PC-3 (cell line): ENCODE data around the gene UNC13A. TPM values are rescaled to one million over a fixed set of nuclear protein-coding genes. Genes with fewer than 3 reads are reported as not detected.

Source experiments
- ATAC-seq: fragments of 200-7000 bp; cut with Tn5 transposase; 2 replicates; pipeline ENCODE4 v1.9.1; 2020; ENCODE audit warnings: mild to moderate bottlenecking, moderate library complexity
- BruUV-seq: library from RNA; stranded (reverse); fragments of 400-500 nt; replicated peaks from 2 replicates; lab custom pipeline; 2021; lab: Mats Ljungman, UMichigan
- CTCF ChIA-PET: fragments of 300-600 bp; sonication (Branson Sonifier 250); formaldehyde crosslinking; loops from one replicate; lab custom pipeline; 2022; ENCODE audit warnings: antibody characterized with exemption; lab: Charles Lee
- POLR2A ChIA-PET: fragments of 300-600 bp; sonication (Branson Sonifier 250); formaldehyde crosslinking; loops from one replicate; lab custom pipeline; 2022; ENCODE audit warnings: antibody characterized with exemption; ENCODE audit not compliant: unreplicated experiment; lab: Charles Lee
- DNase-seq: peaks from one replicate; pipeline ENCODE4 v3.0.0-alpha.2; 2015
- H2AFZ ChIP-seq: fragments of 300-600 bp; sonication (generic); 2 replicates; pipeline ENCODE4 v1.6.0; 2016; ENCODE audit warnings: antibody characterized with exemption, low read length
- H3F3A ChIP-seq: fragments of 300-600 bp; sonication (generic); one replicate; pipeline ENCODE4 v1.6.0; 2017; ENCODE audit warnings: antibody characterized with exemption, low read length, control low read depth, mild to moderate bottlenecking; ENCODE audit not compliant: unreplicated experiment
- H3K27ac ChIP-seq: fragments of 300-600 bp; sonication (generic); 2 replicates; pipeline ENCODE4 v1.5.1; 2016; ENCODE audit warnings: mild to moderate bottlenecking, low read length
- H3K27me3 ChIP-seq: fragments of 300-600 bp; sonication (generic); 2 replicates; pipeline ENCODE4 v1.6.1; 2016; ENCODE audit warnings: low read length, mixed read lengths
- H3K36me3 ChIP-seq: fragments of 300-600 bp; sonication (generic); 2 replicates; pipeline ENCODE4 v1.6.1; 2016; ENCODE audit warnings: low read depth, mixed run types, low read length, mixed read lengths
- H3K4me1 ChIP-seq: fragments of 300-600 bp; sonication (generic); 2 replicates; pipeline ENCODE4 v1.5.1; 2016; ENCODE audit warnings: low read length; ENCODE audit not compliant: insufficient read depth
- H3K4me2 ChIP-seq: fragments of 300-600 bp; sonication (generic); 2 replicates; pipeline ENCODE4 v1.6.0; 2016; ENCODE audit warnings: low read length
- H3K4me3 ChIP-seq: fragments of 300-600 bp; sonication (generic); 2 replicates; pipeline ENCODE4 v1.5.1; 2016; ENCODE audit warnings: mild to moderate bottlenecking, low read length, mixed read lengths
- H3K79me2 ChIP-seq: fragments of 300-600 bp; sonication (generic); 2 replicates; pipeline ENCODE4 v1.6.1; 2017; ENCODE audit warnings: low read length, mixed read lengths
- H3K9ac ChIP-seq: fragments of 300-600 bp; sonication (generic); 2 replicates; pipeline ENCODE4 v1.6.0; 2016; ENCODE audit warnings: mild to moderate bottlenecking, low read length
- H3K9me2 ChIP-seq: fragments of 300-600 bp; sonication (generic); replicated peaks from 2 replicates; pipeline ENCODE4 v1.6.1; 2016; ENCODE audit warnings: mixed run types, low read length, mixed read lengths
- H3K9me3 ChIP-seq: fragments of 300-600 bp; sonication (generic); 2 replicates; pipeline ENCODE4 v1.6.1; 2016; ENCODE audit warnings: low read length, mixed read lengths
- H4K20me1 ChIP-seq: fragments of 300-600 bp; sonication (generic); 2 replicates; pipeline ENCODE4 v1.6.1; 2016; ENCODE audit warnings: low read length, mixed read lengths
- EZH2 ChIP-seq: fragments of 300-600 bp; sonication (generic); IDR thresholded peaks from one replicate; pipeline ENCODE4 v1.6.1; 2017; ENCODE audit warnings: antibody characterized with exemption, mild to moderate bottlenecking, low read length; ENCODE audit not compliant: unreplicated experiment
- EZH2phosphoT487 ChIP-seq: fragments of 300-600 bp; sonication (generic); IDR thresholded peaks from 2 replicates; pipeline ENCODE4 v1.6.1; 2018; ENCODE audit warnings: mild to moderate bottlenecking, antibody characterized with exemption, low read length, borderline replicate concordance
- intact Hi-C: fragments of 100-400 bp; cut with micrococcal nuclease; formaldehyde crosslinking; loops from 2 replicates; pipeline ENCODE4 v1.9.0; 2023
- total RNA-seq: library from RNA; depleted of rRNA; stranded (reverse); fragments of >200 nt; gene quantifications from 2 replicates; pipeline ENCODE4 v1.2.3, GENCODE V29; 2014
- TF ChIP-seq, protein P1 (sequence below): fragments of 300-600 bp; sonication (generic); conservative IDR thresholded peaks from 2 replicates; pipeline ENCODE4 v1.5.1; 2017; ENCODE audit warnings: antibody characterized with exemption, low read depth, mild to moderate bottlenecking, low read length

The UNC13A gene
- total RNA-seq, 1 experiment from 2014 or later: not detected

- no peaks in the 10 kb centered on the region for H3K4me1 ChIP-seq
- no peaks in the 10 kb centered on the region for H3F3A ChIP-seq
- ChIA-PET POLR2A (no interaction called here), CTCF (no interaction called here)
- H3K9ac ChIP-seq: no peak overlapping the region
- no peak overlapping the region for H3K27ac ChIP-seq
- no peaks in the 10 kb centered on the region for H3K9me3 ChIP-seq
- BruUV-seq: no TSS peak
- H2AFZ ChIP-seq: no peak overlapping the region
- H3K36me3 ChIP-seq: no peaks in the 10 kb centered on the region
- no peaks in the 10 kb centered on the region for H3K9me2 ChIP-seq
- H3K4me3 ChIP-seq: no peak overlapping the region
- no peaks in the 10 kb centered on the region for H3K79me2 ChIP-seq
- no peak overlapping the region for H3K4me2 ChIP-seq
- no peak for TF ChIP-seq EZH2phosphoT487
- TF ChIP-seq, protein P1, sequence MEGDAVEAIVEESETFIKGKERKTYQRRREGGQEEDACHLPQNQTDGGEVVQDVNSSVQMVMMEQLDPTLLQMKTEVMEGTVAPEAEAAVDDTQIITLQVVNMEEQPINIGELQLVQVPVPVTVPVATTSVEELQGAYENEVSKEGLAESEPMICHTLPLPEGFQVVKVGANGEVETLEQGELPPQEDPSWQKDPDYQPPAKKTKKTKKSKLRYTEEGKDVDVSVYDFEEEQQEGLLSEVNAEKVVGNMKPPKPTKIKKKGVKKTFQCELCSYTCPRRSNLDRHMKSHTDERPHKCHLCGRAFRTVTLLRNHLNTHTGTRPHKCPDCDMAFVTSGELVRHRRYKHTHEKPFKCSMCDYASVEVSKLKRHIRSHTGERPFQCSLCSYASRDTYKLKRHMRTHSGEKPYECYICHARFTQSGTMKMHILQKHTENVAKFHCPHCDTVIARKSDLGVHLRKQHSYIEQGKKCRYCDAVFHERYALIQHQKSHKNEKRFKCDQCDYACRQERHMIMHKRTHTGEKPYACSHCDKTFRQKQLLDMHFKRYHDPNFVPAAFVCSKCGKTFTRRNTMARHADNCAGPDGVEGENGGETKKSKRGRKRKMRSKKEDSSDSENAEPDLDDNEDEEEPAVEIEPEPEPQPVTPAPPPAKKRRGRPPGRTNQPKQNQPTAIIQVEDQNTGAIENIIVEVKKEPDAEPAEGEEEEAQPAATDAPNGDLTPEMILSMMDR: no peak
- no peak for TF ChIP-seq EZH2
- intact Hi-C loops: no loop called here
- H3K27me3 ChIP-seq: peaks cover 10% of the 10 kb centered on the region; the same call in 1 of the 2 replicates
- no peak for ATAC-seq
- H4K20me1 ChIP-seq: no peaks in the 10 kb centered on the region
- DNase-seq: no peak
These were observed 31.2 kb downstream of the UNC13A start for GRCh38 chr19:17656970-17657369.

GRCh38 chr19:17655751-17656472 is 32.2 kb downstream of the UNC13A start:
- no peaks in the 10 kb centered on the region for H3K79me2 ChIP-seq
- H3K9ac ChIP-seq: no peak overlapping the region
- no peak overlapping the region for H3K27ac ChIP-seq
- DNase-seq (no peak), ATAC-seq (no peak)
- no peaks in the 10 kb centered on the region for H3K9me3 ChIP-seq
- no peaks in the 10 kb centered on the region for H4K20me1 ChIP-seq
- H3K4me2 ChIP-seq: no peak overlapping the region
- H3K27me3 ChIP-seq: peaks cover 10% of the 10 kb centered on the region; the same call in 1 of the 2 replicates
- intact Hi-C loops: no loop called here
- TF ChIP-seq EZH2: no peak
- TF ChIP-seq EZH2phosphoT487: no peak
- TF ChIP-seq, protein P1: no peak
- POLR2A ChIA-PET: no interaction called here
- no peak overlapping the region for H3K4me3 ChIP-seq
- BruUV-seq: no TSS peak
- H3K36me3 ChIP-seq: no peaks in the 10 kb centered on the region
- CTCF ChIA-PET: no interaction called here
- no peak overlapping the region for H2AFZ ChIP-seq
- no peaks in the 10 kb centered on the region for H3K9me2 ChIP-seq
- no peaks in the 10 kb centered on the region for H3K4me1 ChIP-seq
- H3F3A ChIP-seq: no peaks in the 10 kb centered on the region

GRCh38 chr19:17654993-17655392 is 33.2 kb downstream of the UNC13A start:
- POLR2A ChIA-PET: no interaction called here
- DNase-seq: peak; percentile 59
- no peaks in the 10 kb centered on the region for H3K36me3 ChIP-seq
- BruUV-seq: no TSS peak
- CTCF ChIA-PET: no interaction called here
- no peak overlapping the region for H2AFZ ChIP-seq
- no peaks in the 10 kb centered on the region for H3K9me3 ChIP-seq
- ATAC-seq: peak; percentile 66
- peaks cover 10% of the 10 kb centered on the region; the same call in 1 of the 2 replicates for H3K27me3 ChIP-seq
- no peak overlapping the region for H3K27ac ChIP-seq
- H3K4me1 ChIP-seq: no peaks in the 10 kb centered on the region
- H3K4me3 ChIP-seq: no peak overlapping the region
- no peak overlapping the region for H3K9ac ChIP-seq
- H3K79me2 ChIP-seq: no peaks in the 10 kb centered on the region
- no peaks in the 10 kb centered on the region for H4K20me1 ChIP-seq
- H3K9me2 ChIP-seq: no peaks in the 10 kb centered on the region
- no peaks in the 10 kb centered on the region for H3F3A ChIP-seq
- TF ChIP-seq EZH2: no peak
- TF ChIP-seq, protein P1: no peak
- no peak for TF ChIP-seq EZH2phosphoT487
- intact Hi-C loops: no loop called here
- H3K4me2 ChIP-seq: no peak overlapping the region
